ENCODE results near the gene VEZF1.

DNA sequence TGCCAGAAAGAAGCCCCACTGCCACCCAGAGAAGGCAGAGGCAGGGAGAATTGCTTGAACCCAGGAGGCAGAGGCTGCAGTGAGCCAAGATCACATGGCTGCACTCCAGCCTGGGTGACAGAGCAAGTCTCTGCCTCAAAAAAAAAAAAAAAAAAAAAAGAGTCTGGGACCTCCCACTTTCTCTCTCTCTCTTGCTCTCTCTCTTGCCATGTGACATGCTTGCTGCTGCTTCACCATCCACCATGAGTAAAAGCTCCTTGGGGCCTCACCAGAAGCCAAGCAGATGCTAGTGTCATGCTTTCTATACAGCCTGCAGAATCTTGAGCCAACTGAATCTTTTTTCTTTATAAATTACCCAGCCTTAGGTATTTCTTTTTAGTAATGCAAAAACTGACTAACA lies 40.5 kb upstream of the VEZF1 start:
- TF ChIP-seq CTCF (IDR thresholded peaks at IDR 0.05): no peak
- TF ChIP-seq POLR2AphosphoS5 (IDR thresholded peaks at IDR 0.05): no peak
- no peak for TF ChIP-seq EP300 (IDR thresholded peaks at IDR 0.05)
